HG03558 (cell line): ENCODE measurements around the gene HCK.
"Not testable (repeated sequence)": the region's sequence is repeated elsewhere in the genome, so short reads cannot be mapped to it uniquely, and the experiment has no call there.

Experiments used
- ATAC-seq: cut with Tn5 transposase; IDR thresholded peaks from one replicate; pipeline ENCODE4 v1.9.1; 2021; ENCODE audit warnings: moderate number of reproducible peaks; ENCODE audit not compliant: unreplicated experiment; ENCODE audit errors: extremely low read depth

HCK gene

DNA sequence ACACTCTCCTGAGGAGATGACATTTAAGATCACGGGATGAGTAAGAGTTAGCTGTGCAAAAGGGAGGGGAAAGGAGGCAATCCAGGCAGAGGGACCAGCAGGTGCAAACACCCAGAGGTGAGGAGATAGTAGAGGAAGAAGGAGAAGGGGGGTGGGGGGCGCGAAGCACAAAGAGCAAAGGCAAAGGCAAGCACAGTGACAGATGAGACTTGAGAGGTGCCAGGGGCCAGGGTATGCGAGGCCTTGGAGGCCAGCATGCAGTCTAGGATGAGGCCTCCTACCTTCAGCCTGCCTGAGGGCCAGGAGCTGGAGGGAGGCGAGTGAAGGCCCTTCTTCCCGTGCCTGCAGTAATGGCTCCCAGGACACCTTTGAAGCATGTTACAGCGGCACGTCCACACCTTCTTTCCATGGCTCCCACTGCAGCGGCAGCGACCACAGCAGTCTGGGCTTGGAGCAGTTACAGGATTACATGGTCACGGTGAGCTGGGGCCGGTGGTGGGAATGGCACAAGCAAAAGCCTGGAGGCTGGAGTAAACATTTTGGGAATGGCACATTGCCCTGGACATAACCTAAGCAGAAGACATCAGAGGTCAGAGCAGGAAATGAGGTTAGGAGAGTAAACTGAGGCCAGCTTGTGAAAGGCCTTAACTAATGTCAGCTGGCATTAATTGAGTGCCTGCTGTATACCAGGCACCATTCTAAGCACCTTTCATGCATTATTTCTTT lies 23.2 kb upstream of the HCK start:
- ATAC-seq: no peak

DNA sequence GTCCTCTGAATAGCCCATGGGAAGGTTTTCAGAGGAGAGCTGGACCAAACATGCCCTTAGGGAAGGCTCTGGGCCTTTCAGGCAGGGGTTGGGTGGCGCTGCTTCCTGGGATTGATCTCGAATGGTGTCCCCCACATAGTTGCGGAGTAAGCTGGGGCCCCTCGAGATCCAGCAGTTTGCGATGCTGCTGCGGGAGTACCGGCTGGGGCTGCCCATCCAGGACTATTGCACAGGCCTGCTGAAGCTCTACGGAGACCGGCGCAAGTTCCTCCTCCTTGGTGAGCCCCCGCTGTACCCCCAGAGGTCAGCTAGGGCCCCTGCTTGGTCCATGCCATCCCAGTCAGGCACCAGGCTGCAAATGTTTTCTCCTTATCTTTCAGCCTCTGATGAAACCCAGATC lies 22.5 kb upstream of the HCK start:
- no peak for ATAC-seq

DNA sequence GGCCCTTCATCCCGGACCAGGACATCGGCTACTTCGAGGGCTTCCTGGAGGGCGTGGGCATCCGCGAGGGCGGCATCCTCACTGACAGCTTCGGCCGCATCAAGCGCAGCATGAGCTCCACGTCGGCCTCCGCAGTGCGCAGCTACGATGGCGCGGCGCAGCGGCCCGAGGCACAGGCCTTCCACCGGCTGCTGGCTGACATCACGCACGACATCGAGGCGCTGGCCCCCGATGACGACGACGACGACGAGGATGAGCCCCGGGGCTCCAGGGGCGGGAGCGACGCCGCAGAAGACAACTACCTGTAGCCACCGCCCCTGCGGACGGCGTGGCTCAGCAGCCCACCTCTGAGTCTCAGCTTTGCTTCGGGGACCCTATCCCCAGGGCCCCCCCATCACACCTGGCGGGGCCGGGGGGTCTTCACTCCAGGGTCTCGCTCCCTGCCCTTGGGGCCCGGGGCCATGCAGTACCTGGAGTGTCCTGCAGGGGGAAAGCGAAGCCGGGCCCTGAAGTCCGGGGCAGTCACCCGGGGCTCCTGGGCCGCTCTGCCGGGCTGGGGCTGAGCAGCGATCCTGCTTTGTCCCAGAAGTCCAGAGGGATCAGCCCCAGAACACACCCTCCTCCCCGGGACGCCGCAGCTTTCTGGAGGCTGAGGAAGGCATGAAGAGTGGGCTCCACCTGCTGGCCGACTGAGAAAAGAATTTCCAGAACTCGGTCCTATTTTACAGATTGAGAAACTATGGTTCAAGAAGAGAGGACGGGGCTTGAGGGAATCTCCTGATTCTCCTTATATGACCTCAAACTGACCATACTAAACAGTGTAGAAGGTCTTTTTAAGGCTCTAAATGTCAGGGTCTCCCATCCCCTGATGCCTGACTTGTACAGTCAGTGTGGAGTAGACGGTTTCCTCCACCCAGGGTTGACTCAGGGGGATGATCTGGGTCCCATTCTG lies 20.8 kb upstream of the HCK start:
- no peak for ATAC-seq

DNA sequence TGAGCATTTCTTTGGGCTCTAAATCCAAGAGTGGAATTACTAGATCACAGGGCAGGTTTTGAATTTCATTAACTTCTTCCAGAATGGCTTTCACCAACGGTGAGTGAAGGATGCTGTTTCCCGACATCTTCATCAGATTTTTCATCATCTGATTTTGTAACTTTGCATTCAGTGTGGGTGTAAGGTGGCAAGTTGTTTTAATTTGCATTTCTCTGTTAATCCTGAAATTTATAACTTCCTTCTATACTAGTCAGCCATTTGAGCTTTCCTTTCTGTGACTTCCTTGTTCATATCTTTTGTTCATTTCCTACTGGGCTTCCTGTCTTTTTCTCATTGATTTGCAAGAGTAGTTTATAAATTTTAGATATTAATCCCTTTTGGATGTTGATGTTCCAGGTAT lies 18.7 kb upstream of the HCK start:
- ATAC-seq: no peak

DNA sequence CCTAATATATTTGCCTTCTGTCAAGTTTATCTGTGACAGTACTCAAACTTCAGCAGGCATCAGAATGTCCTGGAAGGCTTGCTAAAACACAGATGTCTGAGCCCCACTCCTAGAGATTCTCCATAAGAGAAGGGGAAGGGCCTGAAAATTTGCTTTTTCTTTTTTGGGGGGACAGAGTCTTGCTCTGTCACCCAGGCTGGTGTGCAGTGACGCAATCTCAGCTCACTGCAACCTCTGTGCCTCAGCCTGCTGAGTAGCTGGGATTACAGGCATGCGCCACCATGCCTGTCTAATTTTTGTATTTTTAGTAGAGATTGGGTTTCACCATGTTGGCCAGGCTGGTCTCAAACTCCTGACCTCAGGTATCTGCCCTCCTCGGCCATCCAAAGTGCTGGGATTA lies 18.3 kb upstream of the HCK start:
- not testable (repeated sequence) for ATAC-seq

- ATAC-seq: no peak
Measured at GRCh38 chr20:32034581-32035425, 17.2 kb upstream of the HCK start.

DNA sequence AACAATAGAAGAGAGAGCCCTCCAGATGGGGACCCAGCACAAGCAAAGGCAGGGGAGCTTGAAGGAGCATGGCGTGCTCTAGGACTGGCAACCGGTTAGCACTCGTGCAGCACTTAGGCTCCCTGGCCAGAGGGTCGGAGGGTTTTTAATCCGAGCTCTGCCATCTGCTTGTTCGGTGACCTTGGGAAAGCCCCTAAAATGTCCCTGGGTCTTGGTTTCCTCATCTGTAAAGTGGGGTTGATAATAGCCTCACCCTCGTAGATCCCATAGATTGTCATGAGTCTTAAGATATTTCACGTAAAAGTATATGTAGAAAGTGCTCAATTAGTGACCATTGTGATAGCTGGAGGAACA lies 16.6 kb upstream of the HCK start:
- ATAC-seq: no peak

- no peak for ATAC-seq
Measured at GRCh38 chr20:32036252-32036651, 15.8 kb upstream of the HCK start.

GRCh38 chr20:32036716-32037485 lies 15.1 kb upstream of the HCK start:
- ATAC-seq: no peak

- ATAC-seq: no peak
Measured at GRCh38 chr20:32037929-32038328, 14.1 kb upstream of the HCK start.

- ATAC-seq: no peak
Measured at GRCh38 chr20:32040142-32040953, 11.7 kb upstream of the HCK start.

- ATAC-seq: no peak
Measured at GRCh38 chr20:32045999-32046398, 6.0 kb upstream of the HCK start.

DNA sequence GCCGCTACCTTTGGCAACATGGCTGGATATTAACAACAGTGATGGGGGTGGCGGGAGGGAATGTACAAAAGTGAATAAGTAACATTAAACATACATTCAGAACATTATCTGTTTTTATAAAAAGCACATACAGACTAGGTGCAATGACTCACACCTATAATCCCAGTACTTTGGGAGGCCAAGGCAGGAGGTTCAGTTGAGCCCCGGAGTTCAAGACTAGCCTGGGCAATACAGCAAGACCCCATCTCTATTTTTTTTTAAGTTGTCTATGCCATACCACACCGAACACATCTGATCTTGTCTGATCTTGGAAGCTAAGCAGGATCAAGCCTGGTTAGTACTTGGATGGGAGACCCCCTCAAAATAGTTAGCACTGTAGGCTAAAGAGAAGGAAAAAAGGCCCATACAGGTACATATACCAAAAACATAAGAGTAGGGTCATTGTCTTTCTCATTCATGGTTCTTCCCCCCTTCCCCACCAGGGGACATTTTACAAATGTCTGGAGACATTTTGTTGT lies 1.7 kb upstream of the HCK start:
- no peak for ATAC-seq

DNA sequence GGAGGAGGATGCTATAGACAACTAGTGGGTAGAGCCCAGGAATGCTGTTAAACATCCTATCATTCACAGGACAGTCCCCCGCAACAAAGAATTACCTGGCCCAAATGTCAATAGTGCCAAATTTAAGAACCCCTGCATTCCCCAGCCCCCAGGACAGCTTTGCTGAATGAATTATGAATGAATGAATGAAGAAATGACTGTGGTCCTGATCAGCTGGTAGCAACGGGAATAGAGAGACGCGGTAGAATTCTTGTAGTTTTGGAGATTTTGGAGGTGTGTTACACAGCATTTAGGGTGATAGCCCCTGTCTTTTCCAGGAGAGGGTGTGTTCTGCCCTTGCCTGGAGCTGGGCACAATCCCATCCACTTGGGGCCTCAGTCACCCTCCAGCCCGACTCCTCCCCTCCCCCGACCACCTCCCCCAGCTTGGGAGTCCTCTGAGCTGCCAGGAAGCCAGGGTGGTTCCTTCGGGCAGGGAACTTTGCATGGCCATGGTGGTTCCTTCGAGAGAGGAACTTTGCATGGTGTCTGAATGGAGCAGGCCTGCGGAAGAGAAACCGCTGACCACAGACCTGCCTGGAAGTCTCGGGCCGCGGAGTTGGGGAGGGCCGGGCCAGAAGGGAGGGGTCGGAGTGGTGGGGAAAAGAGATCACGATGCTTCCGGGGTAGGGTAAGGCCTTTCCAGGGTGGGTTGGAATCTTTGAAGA lies 1.0 kb upstream of the HCK start:
- no peak for ATAC-seq

DNA sequence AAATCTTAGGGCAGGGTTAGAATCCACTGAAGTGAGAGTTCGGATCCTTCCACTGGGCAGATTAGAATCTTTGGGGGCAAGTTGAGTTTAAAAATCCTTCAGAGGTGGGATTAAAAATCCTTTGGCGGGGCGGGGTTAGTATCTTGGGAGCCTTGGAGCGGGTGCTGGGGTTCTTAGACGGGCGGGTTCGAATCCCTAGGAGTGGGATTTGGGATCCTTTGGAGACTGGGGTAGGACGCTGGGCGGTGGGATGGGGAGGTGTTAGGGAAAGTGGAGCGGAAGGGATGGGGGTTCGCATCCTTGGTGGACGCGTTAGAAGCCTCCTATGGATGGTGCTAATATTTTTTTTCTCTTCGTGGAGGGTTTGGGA lies 337 bp upstream of the HCK start:
- no peak for ATAC-seq

GRCh38 chr20:32052778-32053362 lies 828 bp downstream of the HCK start:
- no peak for ATAC-seq

GRCh38 chr20:32053648-32054047 lies 1.6 kb downstream of the HCK start:
- no peak for ATAC-seq
